H1 (cell line): ENCODE results near the gene INHBB. TPM values are rescaled to one million over a fixed set of nuclear protein-coding genes. Genes with fewer than 3 reads are reported as not detected.

Source experiments
- CTCF ChIA-PET: fragments of 300-600 bp; sonication (Branson Sonifier 250); formaldehyde crosslinking; loops from one replicate; lab custom pipeline; 2021; ENCODE audit not compliant: partially characterized antibody; lab: Charles Lee
- POLR2A ChIA-PET: fragments of 300-600 bp; sonication (Branson Sonifier 250); formaldehyde crosslinking; loops from one replicate; lab custom pipeline; 2021; ENCODE audit warnings: inconsistent platforms; ENCODE audit not compliant: partially characterized antibody; lab: Charles Lee
- DNase-seq, 2 experiments: peaks; one replicate each; pipeline versions ENCODE4 v3.0.0 to v3.0.0-alpha.2; 2010 to 2022; ENCODE audit warnings: low spot score in 2 of 2, low read depth in 1 of 2, mixed read lengths in 1 of 2
- FAIRE-seq: peaks from 2 replicates; lab custom pipeline; 2011; peaks lifted over from hg19 to GRCh38; lab: Jason Lieb, UNC
- H2AFZ ChIP-seq: 2 replicates; pipeline ENCODE4 v1.8.1; 2012; ENCODE audit warnings: low read length, inconsistent platforms
- H2AK5ac ChIP-seq: 2 replicates; pipeline ENCODE4 v1.6.1; 2013; ENCODE audit warnings: low read depth, low read length
- H2BK120ac ChIP-seq: replicated peaks from 2 replicates; pipeline ENCODE3; 2013; ENCODE audit warnings: low read depth, low read length, inconsistent platforms
- H2BK12ac ChIP-seq: 2 replicates; pipeline ENCODE4 v1.6.1; 2013; ENCODE audit warnings: low read depth, low read length
- H2BK15ac ChIP-seq: 2 replicates; pipeline ENCODE4 v1.6.1; 2013; ENCODE audit warnings: low read length
- H2BK20ac ChIP-seq: 2 replicates; pipeline ENCODE4 v1.6.1; 2013; ENCODE audit warnings: low read length
- H2BK5ac ChIP-seq: 2 replicates; pipeline ENCODE4 v1.6.1; 2013; ENCODE audit warnings: low read depth, low read length
- H3K14ac ChIP-seq: 2 replicates; pipeline ENCODE4 v1.6.1; 2013; ENCODE audit warnings: inconsistent platforms; ENCODE audit not compliant: insufficient read length
- H3K18ac ChIP-seq: 2 replicates; pipeline ENCODE4 v1.6.1; 2013; ENCODE audit warnings: low read length; ENCODE audit errors: extremely low read depth
- H3K23ac ChIP-seq: 2 replicates; pipeline ENCODE4 v1.6.1; 2013; ENCODE audit warnings: inconsistent platforms; ENCODE audit not compliant: insufficient read length
- H3K23me2 ChIP-seq: 2 replicates; pipeline ENCODE4 v1.6.1; 2013; ENCODE audit warnings: low read depth, low read length
- H3K27ac ChIP-seq: 2 replicates; pipeline ENCODE4 v1.6.1; 2011; ENCODE audit warnings: low read depth, low read length, inconsistent platforms
- H3K27me3 ChIP-seq, 4 experiments: replicated peaks in 1 of 4; 1 replicate in 1 of 4; 2 replicates in 3 of 4; pipeline versions ENCODE4 v1.6.1 to v1.8.1; 2011 to 2013; ENCODE audit warnings: low read length in 3 of 4, mild to moderate bottlenecking in 3 of 4, inconsistent platforms in 2 of 4, mixed read lengths in 2 of 4, moderate library complexity in 1 of 4; ENCODE audit not compliant: control insufficient read depth in 3 of 4, insufficient read depth in 3 of 4; ENCODE audit errors: extremely low read depth in 1 of 4
- H3K36me3 ChIP-seq, 4 experiments: 2 replicates each; pipeline versions ENCODE4 v1.6.1 to v1.8.1; 2011 to 2013; ENCODE audit warnings: mild to moderate bottlenecking in 4 of 4, low read length in 3 of 4, moderate library complexity in 2 of 4, control low read depth in 1 of 4, inconsistent platforms in 1 of 4; ENCODE audit not compliant: insufficient read depth in 4 of 4, control insufficient read depth in 2 of 4
- H3K4ac ChIP-seq: replicated peaks from 2 replicates; pipeline ENCODE3; 2013; ENCODE audit warnings: low read length, low read depth, mixed read lengths, inconsistent platforms; ENCODE audit not compliant: insufficient read length
- H3K4me1 ChIP-seq, 4 experiments: replicated peaks in 1 of 4; 1 replicate in 1 of 4; 2 replicates in 3 of 4; pipeline versions ENCODE4 v1.6.1 to v1.8.1; 2011 to 2013; ENCODE audit warnings: low read length in 3 of 4, inconsistent platforms in 2 of 4, mixed read lengths in 1 of 4; ENCODE audit not compliant: insufficient read depth in 4 of 4, control insufficient read depth in 3 of 4
- H3K4me2 ChIP-seq, 2 experiments: 2 replicates each; pipeline versions ENCODE4 v1.6.1 to v1.8.1; 2011 to 2013; ENCODE audit warnings: low read depth in 2 of 2, low read length in 2 of 2, control low read depth in 1 of 2, inconsistent platforms in 1 of 2, mild to moderate bottlenecking in 1 of 2; ENCODE audit not compliant: insufficient read depth in 1 of 2
- H3K4me3 ChIP-seq, 4 experiments: fragments of 200-600, 300-600 bp in 1 of 4; sonication (generic), shearing (Covaris generic), sonication (Bioruptor Twin) in 1 of 4; 2 replicates each; pipeline versions ENCODE4 v1.5.1 to v1.8.1; 2011 to 2016; ENCODE audit warnings: low read length in 4 of 4, low read depth in 3 of 4, control low read depth in 2 of 4, inconsistent platforms in 2 of 4, mild to moderate bottlenecking in 2 of 4, mixed read lengths in 1 of 4, moderate library complexity in 1 of 4; ENCODE audit not compliant: insufficient read depth in 2 of 4; ENCODE audit errors: extremely low read depth in 1 of 4
- H3K56ac ChIP-seq: replicated peaks from 2 replicates; pipeline ENCODE3; 2013; ENCODE audit warnings: low read depth, mild to moderate bottlenecking, mixed read lengths, low read length, inconsistent platforms; ENCODE audit not compliant: insufficient read length
- H3K79me1 ChIP-seq: 2 replicates; pipeline ENCODE4 v1.6.1; 2013; ENCODE audit warnings: low read depth, low read length, control low read depth
- H3K79me2 ChIP-seq, 2 experiments: 2 replicates each; pipeline versions ENCODE4 v1.6.1 to v1.8.1; 2012 to 2013; ENCODE audit warnings: low read length in 2 of 2, mild to moderate bottlenecking in 2 of 2, inconsistent platforms in 1 of 2; ENCODE audit not compliant: insufficient read depth in 2 of 2, control insufficient read depth in 1 of 2
- H3K9ac ChIP-seq, 4 experiments: replicated peaks in 1 of 4; 1 replicate in 1 of 4; 2 replicates in 3 of 4; pipeline versions ENCODE4 v1.6.1 to v1.8.1; 2011 to 2013; ENCODE audit warnings: low read depth in 3 of 4, low read length in 3 of 4, control low read depth in 2 of 4, mild to moderate bottlenecking in 2 of 4, moderate library complexity in 2 of 4, inconsistent platforms in 1 of 4; ENCODE audit errors: extremely low read depth in 1 of 4
- H3K9me3 ChIP-seq, 2 experiments: 2 replicates each; pipeline versions ENCODE4 v1.6.1 to v1.8.1; 2012 to 2013; ENCODE audit warnings: mild to moderate bottlenecking in 2 of 2, moderate library complexity in 2 of 2, control low read depth in 1 of 2, inconsistent platforms in 1 of 2, low read depth in 1 of 2, low read length in 1 of 2, mixed read lengths in 1 of 2; ENCODE audit not compliant: insufficient read depth in 2 of 2
- H4K20me1 ChIP-seq, 2 experiments: replicated peaks in 1 of 2; 2 replicates each; pipeline versions ENCODE3 to v1.8.1; 2011 to 2013; ENCODE audit warnings: inconsistent platforms in 2 of 2, low read length in 2 of 2, mild to moderate bottlenecking in 1 of 2; ENCODE audit not compliant: insufficient read depth in 2 of 2, control insufficient read depth in 1 of 2
- H4K5ac ChIP-seq: 2 replicates; pipeline ENCODE4 v1.6.1; 2013; ENCODE audit warnings: low read length, low read depth, mixed read lengths, inconsistent platforms; ENCODE audit not compliant: insufficient read length
- H4K8ac ChIP-seq: 2 replicates; pipeline ENCODE4 v1.8.0; 2013; ENCODE audit warnings: mild to moderate bottlenecking, moderate library complexity, low read length, inconsistent platforms; ENCODE audit not compliant: insufficient read depth; ENCODE audit errors: extremely low read depth
- H4K91ac ChIP-seq: replicated peaks from 2 replicates; pipeline ENCODE3; 2013; ENCODE audit warnings: low read length, mixed read lengths, inconsistent platforms; ENCODE audit not compliant: insufficient read length
- CHD2 ChIP-seq: IDR thresholded peaks from 2 replicates; pipeline ENCODE4 v1.6.1; 2012; ENCODE audit warnings: low read length, improper control_type of control experiment
- HDAC2 ChIP-seq, 2 experiments: fragments of 300-600 bp in 1 of 2; sonication (generic) in 1 of 2; IDR thresholded peaks; 2 replicates each; pipeline ENCODE4 v1.6.1; 2011 to 2012; ENCODE audit warnings: low read depth in 2 of 2, low read length in 2 of 2, mild to moderate bottlenecking in 2 of 2, moderate library complexity in 2 of 2, borderline replicate concordance in 1 of 2, inconsistent platforms in 1 of 2
- JUN ChIP-seq: IDR thresholded peaks from 2 replicates; pipeline ENCODE4 v1.6.1; 2011; ENCODE audit warnings: low read depth, mild to moderate bottlenecking, improper control_type of control experiment, low read length
- POLR2AphosphoS5 ChIP-seq: IDR thresholded peaks from 2 replicates; pipeline ENCODE4 v1.6.1; 2011; ENCODE audit warnings: low read depth, low read length
- RXRA ChIP-seq: IDR thresholded peaks from 2 replicates; pipeline ENCODE4 v1.6.1; 2011; ENCODE audit warnings: low read depth, mild to moderate bottlenecking, low read length, moderate library complexity; ENCODE audit not compliant: insufficient read depth
- WGBS, 2 experiments: shearing (Covaris generic) in 1 of 2; methylation state at CpG; one replicate each; pipeline versions ENCODE4 v1.1.6 to v1.1.7; 2013 to 2015; ENCODE audit warnings: low lambda C conversion rate in 2 of 2, mixed read lengths in 2 of 2, inconsistent platforms in 1 of 2, low coverage in 1 of 2, missing lambda C conversion rate in 1 of 2; ENCODE audit not compliant: insufficient replicate concordance in 2 of 2, insufficient coverage in 1 of 2, insufficient read length in 1 of 2; ENCODE audit errors: extremely low coverage in 1 of 2, missing lambda C conversion rate in 1 of 2; 5-methylcytosine and 5-hydroxymethylcytosine counted together
- polyA plus RNA-seq, 7 experiments: library from polyadenylated mRNA; depleted of rRNA in 3 of 7; stranded (reverse) in 5 of 7; unstranded in 2 of 7; fragments of >200 nt in 5 of 7; fragments of 200-250 nt in 2 of 7; gene quantifications; 1 replicate in 5 of 7; 2 replicates in 1 of 7; 4 replicates in 1 of 7; pipeline versions ENCODE4 v1.2.1 to v1.2.3, GENCODE V29; 2011 to 2013; ENCODE audit warnings: missing spikeins in 2 of 7, mixed read lengths in 2 of 7
- total RNA-seq: library from RNA; stranded (reverse); fragmentation: NEBNext Ultra II Directional; extraction: Animal tissue kit (Norgen Biotek cat#: 25700); gene quantifications from 2 replicates; pipeline ENCODE4 v1.2.1, GENCODE V29; 2021
- TF ChIP-seq, protein P1 (sequence below): IDR thresholded peaks from 2 replicates; pipeline ENCODE4 v1.6.1; 2012; ENCODE audit warnings: inconsistent platforms
- TF ChIP-seq, protein P2 (sequence below): IDR thresholded peaks from 2 replicates; pipeline ENCODE4 v1.6.1; 2011; ENCODE audit warnings: low read length, improper control_type of control experiment

The INHBB gene
- total and polyA plus RNA-seq, 2 of the 8 experiments (the other 6 are each of a cell fraction or from before 2014, with no cell fraction given): 0.30 to 0.32 TPM

DNA sequence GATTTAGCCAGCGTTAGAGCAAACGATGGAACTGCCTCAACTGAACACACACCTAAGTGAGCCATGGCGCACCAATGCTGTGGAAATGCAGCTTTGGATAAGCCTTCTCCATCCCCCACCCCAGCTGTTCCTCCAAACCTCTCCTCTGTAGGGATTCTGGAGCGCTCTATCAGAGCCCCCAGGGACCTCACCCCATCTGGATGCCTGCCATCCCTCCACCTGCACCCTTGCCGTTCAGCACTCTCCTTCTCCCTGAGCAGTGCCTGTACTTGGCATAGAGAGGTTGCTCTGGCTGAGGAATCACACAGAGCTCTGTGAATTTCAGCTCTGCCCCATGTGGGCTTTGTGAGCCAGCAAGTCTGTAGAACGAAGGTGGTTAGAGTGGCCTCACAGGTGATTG, 42.8 kb upstream of the INHBB start:
- H2AFZ ChIP-seq: no peak overlapping the region
- H3K36me3 ChIP-seq: no peaks in the 10 kb centered on the region
- POLR2A ChIA-PET: interaction anchor here (1.2 kb wide), 1 partner anchor 10 kb away, joined by 5 read pairs; no protein-coding TSS in a partner anchor
- H3K4me2 ChIP-seq: no peak overlapping the region
- H2AK5ac ChIP-seq: no peak overlapping the region
- H3K4me1 ChIP-seq: no peaks in the 10 kb centered on the region
- no peak overlapping the region for H3K4me3 ChIP-seq
- H4K8ac ChIP-seq: no peak overlapping the region
- H3K79me1 ChIP-seq: no peaks in the 10 kb centered on the region
- peaks cover 0 to 2% of the 10 kb centered on the region in 2 experiments for H4K20me1 ChIP-seq
- no peak overlapping the region for H2BK15ac ChIP-seq
- H2BK20ac ChIP-seq: no peak overlapping the region
- no peaks in the 10 kb centered on the region for H3K79me2 ChIP-seq
- H3K23ac ChIP-seq: no peak overlapping the region
- CTCF ChIA-PET: interaction anchor here (0.9 to 9.4 kb wide), 14 partner anchors 9 to 367 kb away, joined by 3 to 75 read pairs (median 4); no protein-coding TSS in a partner anchor
- H3K14ac ChIP-seq: no peak overlapping the region
- FAIRE-seq (no peak), DNase-seq (peak in 1 of 2 experiments; percentile 37)
- no peak overlapping the region for H3K56ac ChIP-seq
- no peak overlapping the region for H4K91ac ChIP-seq
- no peak overlapping the region for H3K27ac ChIP-seq
- no peak overlapping the region for H2BK5ac ChIP-seq
- no peak overlapping the region for H3K18ac ChIP-seq
- H3K9me3 ChIP-seq: no peaks in the 10 kb centered on the region
- no peak overlapping the region for H4K5ac ChIP-seq
- H2BK12ac ChIP-seq: no peak overlapping the region
- no peaks in the 10 kb centered on the region for H3K23me2 ChIP-seq
- WGBS, 2 experiments: 81% methylated on average over 6 of the region's 6 CpGs; no CpG with 5 or more reads in 1 of the 2 experiments
- H3K4ac ChIP-seq: no peak overlapping the region
- no peak overlapping the region for H3K9ac ChIP-seq
- no peak overlapping the region for H2BK120ac ChIP-seq
- no peaks in the 10 kb centered on the region for H3K27me3 ChIP-seq
- TF ChIP-seq RXRA (no peak), HDAC2 (IDR thresholded peaks at IDR 0.05; ENCODE audit: borderline replicate concordance in 1 of 2, low read depth in 2 of 2, low read length in 2 of 2) (no peak), POLR2AphosphoS5 (no peak), CHD2 (no peak), JUN (no peak)
- TF ChIP-seq, protein P1, sequence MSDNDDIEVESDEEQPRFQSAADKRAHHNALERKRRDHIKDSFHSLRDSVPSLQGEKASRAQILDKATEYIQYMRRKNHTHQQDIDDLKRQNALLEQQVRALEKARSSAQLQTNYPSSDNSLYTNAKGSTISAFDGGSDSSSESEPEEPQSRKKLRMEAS: no peak
- TF ChIP-seq, protein P2, sequence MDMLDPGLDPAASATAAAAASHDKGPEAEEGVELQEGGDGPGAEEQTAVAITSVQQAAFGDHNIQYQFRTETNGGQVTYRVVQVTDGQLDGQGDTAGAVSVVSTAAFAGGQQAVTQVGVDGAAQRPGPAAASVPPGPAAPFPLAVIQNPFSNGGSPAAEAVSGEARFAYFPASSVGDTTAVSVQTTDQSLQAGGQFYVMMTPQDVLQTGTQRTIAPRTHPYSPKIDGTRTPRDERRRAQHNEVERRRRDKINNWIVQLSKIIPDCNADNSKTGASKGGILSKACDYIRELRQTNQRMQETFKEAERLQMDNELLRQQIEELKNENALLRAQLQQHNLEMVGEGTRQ: no peak
